NCI-H446 (cell line): ENCODE data around the gene ZNF609.
"Not testable (repeated sequence)": the region's sequence is repeated elsewhere in the genome, so short reads cannot be mapped to it uniquely, and the experiment has no call there.

Experiments
- DNase-seq, 2 experiments: peaks; one replicate each; lab custom pipeline; 2025; lab: John Stamatoyannopoulos, UW

The ZNF609 gene

GRCh38 chr15:64623347-64623996, 163.1 kb downstream of the ZNF609 start:
- no peak for DNase-seq

GRCh38 chr15:64624242-64624641, 163.9 kb downstream of the ZNF609 start:
- no peak for DNase-seq

GRCh38 chr15:64629063-64629462, 168.7 kb downstream of the ZNF609 start:
- DNase-seq: no peak

GRCh38 chr15:64630396-64631107, 170.2 kb downstream of the ZNF609 start:
- no peak for DNase-seq

GRCh38 chr15:64632639-64633038, 172.3 kb downstream of the ZNF609 start:
- DNase-seq: not testable (repeated sequence)

GRCh38 chr15:64633332-64633731, 173.0 kb downstream of the ZNF609 start:
- no peak for DNase-seq

GRCh38 chr15:64634027-64634426, 173.6 kb downstream of the ZNF609 start:
- no peak for DNase-seq

GRCh38 chr15:64634576-64635498, 174.5 kb downstream of the ZNF609 start:
- DNase-seq: no peak

- DNase-seq: no peak
These were observed 175.4 kb downstream of the ZNF609 start for GRCh38 chr15:64635499-64636495.

GRCh38 chr15:64636556-64636955, 176.2 kb downstream of the ZNF609 start:
- DNase-seq: peak in 1 of 2 experiments; percentile 6

GRCh38 chr15:64637412-64637811, 177.0 kb downstream of the ZNF609 start:
- DNase-seq: no peak

GRCh38 chr15:64639744-64640143, 179.4 kb downstream of the ZNF609 start:
- DNase-seq: not testable (repeated sequence)

- no peak for DNase-seq
These were observed 179.9 kb downstream of the ZNF609 start for GRCh38 chr15:64640146-64640871.

GRCh38 chr15:64642875-64643274, 182.5 kb downstream of the ZNF609 start:
- DNase-seq: no peak

GRCh38 chr15:64643685-64644084, 183.3 kb downstream of the ZNF609 start:
- DNase-seq: no peak

GRCh38 chr15:64644811-64645210, 184.4 kb downstream of the ZNF609 start:
- DNase-seq: not testable (repeated sequence)

- no peak for DNase-seq
These were observed 185.6 kb downstream of the ZNF609 start for GRCh38 chr15:64645995-64646394.

GRCh38 chr15:64647367-64647766, 187.0 kb downstream of the ZNF609 start:
- no peak for DNase-seq

GRCh38 chr15:64650552-64650951, 190.2 kb downstream of the ZNF609 start:
- DNase-seq: no peak

- DNase-seq: no peak
These were observed 191.3 kb downstream of the ZNF609 start for GRCh38 chr15:64651601-64652191.
